H1 (cell line): Measurements from ENCODE around the gene CACNA2D3. TPM values are rescaled to one million over a fixed set of nuclear protein-coding genes. Genes with fewer than 3 reads are reported as not detected.

Source experiments
- CTCF ChIA-PET: fragments of 300-600 bp; sonication (Branson Sonifier 250); formaldehyde crosslinking; loops from one replicate; lab custom pipeline; 2021; ENCODE audit not compliant: partially characterized antibody; lab: Charles Lee
- POLR2A ChIA-PET: fragments of 300-600 bp; sonication (Branson Sonifier 250); formaldehyde crosslinking; loops from one replicate; lab custom pipeline; 2021; ENCODE audit warnings: inconsistent platforms; ENCODE audit not compliant: partially characterized antibody; lab: Charles Lee
- DNase-seq, 2 experiments: peaks; one replicate each; pipeline versions ENCODE4 v3.0.0 to v3.0.0-alpha.2; 2010 to 2022; ENCODE audit warnings: low spot score in 2 of 2, low read depth in 1 of 2, mixed read lengths in 1 of 2
- FAIRE-seq: peaks from 2 replicates; lab custom pipeline; 2011; peaks lifted over from hg19 to GRCh38; lab: Jason Lieb, UNC
- H2AFZ ChIP-seq: 2 replicates; pipeline ENCODE4 v1.8.1; 2012; ENCODE audit warnings: low read length, inconsistent platforms
- H2AK5ac ChIP-seq: 2 replicates; pipeline ENCODE4 v1.6.1; 2013; ENCODE audit warnings: low read depth, low read length
- H2BK120ac ChIP-seq: replicated peaks from 2 replicates; pipeline ENCODE3; 2013; ENCODE audit warnings: low read depth, low read length, inconsistent platforms
- H2BK12ac ChIP-seq: 2 replicates; pipeline ENCODE4 v1.6.1; 2013; ENCODE audit warnings: low read depth, low read length
- H2BK15ac ChIP-seq: 2 replicates; pipeline ENCODE4 v1.6.1; 2013; ENCODE audit warnings: low read length
- H2BK20ac ChIP-seq: 2 replicates; pipeline ENCODE4 v1.6.1; 2013; ENCODE audit warnings: low read length
- H2BK5ac ChIP-seq: 2 replicates; pipeline ENCODE4 v1.6.1; 2013; ENCODE audit warnings: low read depth, low read length
- H3K14ac ChIP-seq: 2 replicates; pipeline ENCODE4 v1.6.1; 2013; ENCODE audit warnings: inconsistent platforms; ENCODE audit not compliant: insufficient read length
- H3K18ac ChIP-seq: 2 replicates; pipeline ENCODE4 v1.6.1; 2013; ENCODE audit warnings: low read length; ENCODE audit errors: extremely low read depth
- H3K23ac ChIP-seq: 2 replicates; pipeline ENCODE4 v1.6.1; 2013; ENCODE audit warnings: inconsistent platforms; ENCODE audit not compliant: insufficient read length
- H3K23me2 ChIP-seq: 2 replicates; pipeline ENCODE4 v1.6.1; 2013; ENCODE audit warnings: low read depth, low read length
- H3K27ac ChIP-seq: 2 replicates; pipeline ENCODE4 v1.6.1; 2011; ENCODE audit warnings: low read depth, low read length, inconsistent platforms
- H3K27me3 ChIP-seq, 4 experiments: replicated peaks in 1 of 4; 1 replicate in 1 of 4; 2 replicates in 3 of 4; pipeline versions ENCODE4 v1.6.1 to v1.8.1; 2011 to 2013; ENCODE audit warnings: low read length in 3 of 4, mild to moderate bottlenecking in 3 of 4, inconsistent platforms in 2 of 4, mixed read lengths in 2 of 4, moderate library complexity in 1 of 4; ENCODE audit not compliant: control insufficient read depth in 3 of 4, insufficient read depth in 3 of 4; ENCODE audit errors: extremely low read depth in 1 of 4
- H3K36me3 ChIP-seq, 4 experiments: 2 replicates each; pipeline versions ENCODE4 v1.6.1 to v1.8.1; 2011 to 2013; ENCODE audit warnings: mild to moderate bottlenecking in 4 of 4, low read length in 3 of 4, moderate library complexity in 2 of 4, control low read depth in 1 of 4, inconsistent platforms in 1 of 4; ENCODE audit not compliant: insufficient read depth in 4 of 4, control insufficient read depth in 2 of 4
- H3K4ac ChIP-seq: replicated peaks from 2 replicates; pipeline ENCODE3; 2013; ENCODE audit warnings: low read length, low read depth, mixed read lengths, inconsistent platforms; ENCODE audit not compliant: insufficient read length
- H3K4me1 ChIP-seq, 4 experiments: replicated peaks in 1 of 4; 1 replicate in 1 of 4; 2 replicates in 3 of 4; pipeline versions ENCODE4 v1.6.1 to v1.8.1; 2011 to 2013; ENCODE audit warnings: low read length in 3 of 4, inconsistent platforms in 2 of 4, mixed read lengths in 1 of 4; ENCODE audit not compliant: insufficient read depth in 4 of 4, control insufficient read depth in 3 of 4
- H3K4me2 ChIP-seq, 2 experiments: 2 replicates each; pipeline versions ENCODE4 v1.6.1 to v1.8.1; 2011 to 2013; ENCODE audit warnings: low read depth in 2 of 2, low read length in 2 of 2, control low read depth in 1 of 2, inconsistent platforms in 1 of 2, mild to moderate bottlenecking in 1 of 2; ENCODE audit not compliant: insufficient read depth in 1 of 2
- H3K4me3 ChIP-seq, 4 experiments: fragments of 200-600, 300-600 bp in 1 of 4; sonication (generic), shearing (Covaris generic), sonication (Bioruptor Twin) in 1 of 4; 2 replicates each; pipeline versions ENCODE4 v1.5.1 to v1.8.1; 2011 to 2016; ENCODE audit warnings: low read length in 4 of 4, low read depth in 3 of 4, control low read depth in 2 of 4, inconsistent platforms in 2 of 4, mild to moderate bottlenecking in 2 of 4, mixed read lengths in 1 of 4, moderate library complexity in 1 of 4; ENCODE audit not compliant: insufficient read depth in 2 of 4; ENCODE audit errors: extremely low read depth in 1 of 4
- H3K56ac ChIP-seq: replicated peaks from 2 replicates; pipeline ENCODE3; 2013; ENCODE audit warnings: low read depth, mild to moderate bottlenecking, mixed read lengths, low read length, inconsistent platforms; ENCODE audit not compliant: insufficient read length
- H3K79me1 ChIP-seq: 2 replicates; pipeline ENCODE4 v1.6.1; 2013; ENCODE audit warnings: low read depth, low read length, control low read depth
- H3K79me2 ChIP-seq, 2 experiments: 2 replicates each; pipeline versions ENCODE4 v1.6.1 to v1.8.1; 2012 to 2013; ENCODE audit warnings: low read length in 2 of 2, mild to moderate bottlenecking in 2 of 2, inconsistent platforms in 1 of 2; ENCODE audit not compliant: insufficient read depth in 2 of 2, control insufficient read depth in 1 of 2
- H3K9ac ChIP-seq, 4 experiments: replicated peaks in 1 of 4; 1 replicate in 1 of 4; 2 replicates in 3 of 4; pipeline versions ENCODE4 v1.6.1 to v1.8.1; 2011 to 2013; ENCODE audit warnings: low read depth in 3 of 4, low read length in 3 of 4, control low read depth in 2 of 4, mild to moderate bottlenecking in 2 of 4, moderate library complexity in 2 of 4, inconsistent platforms in 1 of 4; ENCODE audit errors: extremely low read depth in 1 of 4
- H3K9me3 ChIP-seq, 2 experiments: 2 replicates each; pipeline versions ENCODE4 v1.6.1 to v1.8.1; 2012 to 2013; ENCODE audit warnings: mild to moderate bottlenecking in 2 of 2, moderate library complexity in 2 of 2, control low read depth in 1 of 2, inconsistent platforms in 1 of 2, low read depth in 1 of 2, low read length in 1 of 2, mixed read lengths in 1 of 2; ENCODE audit not compliant: insufficient read depth in 2 of 2
- H4K20me1 ChIP-seq, 2 experiments: replicated peaks in 1 of 2; 2 replicates each; pipeline versions ENCODE3 to v1.8.1; 2011 to 2013; ENCODE audit warnings: inconsistent platforms in 2 of 2, low read length in 2 of 2, mild to moderate bottlenecking in 1 of 2; ENCODE audit not compliant: insufficient read depth in 2 of 2, control insufficient read depth in 1 of 2
- H4K5ac ChIP-seq: 2 replicates; pipeline ENCODE4 v1.6.1; 2013; ENCODE audit warnings: low read length, low read depth, mixed read lengths, inconsistent platforms; ENCODE audit not compliant: insufficient read length
- H4K8ac ChIP-seq: 2 replicates; pipeline ENCODE4 v1.8.0; 2013; ENCODE audit warnings: mild to moderate bottlenecking, moderate library complexity, low read length, inconsistent platforms; ENCODE audit not compliant: insufficient read depth; ENCODE audit errors: extremely low read depth
- H4K91ac ChIP-seq: replicated peaks from 2 replicates; pipeline ENCODE3; 2013; ENCODE audit warnings: low read length, mixed read lengths, inconsistent platforms; ENCODE audit not compliant: insufficient read length
- ATF3 ChIP-seq: IDR thresholded peaks from 2 replicates; pipeline ENCODE4 v1.6.1; 2011; ENCODE audit warnings: low read depth, mild to moderate bottlenecking, low read length; ENCODE audit not compliant: insufficient read depth
- BACH1 ChIP-seq: IDR thresholded peaks from 2 replicates; pipeline ENCODE4 v1.6.1; 2012; ENCODE audit warnings: low read length, improper control_type of control experiment
- CEBPB ChIP-seq: IDR thresholded peaks from 2 replicates; pipeline ENCODE4 v1.6.1; 2012; ENCODE audit warnings: low read depth, low read length
- EP300 ChIP-seq, 2 experiments: IDR thresholded peaks; 1 replicate in 1 of 2; 2 replicates in 1 of 2; pipeline ENCODE4 v1.6.1; 2011 to 2012; ENCODE audit warnings: low read depth in 2 of 2, low read length in 2 of 2, mild to moderate bottlenecking in 2 of 2, borderline replicate concordance in 1 of 2, inconsistent platforms in 1 of 2, moderate library complexity in 1 of 2
- GABPA ChIP-seq: IDR thresholded peaks from 2 replicates; pipeline ENCODE4 v1.6.1; 2011; ENCODE audit warnings: mild to moderate bottlenecking, low read length, moderate library complexity, borderline replicate concordance; ENCODE audit not compliant: insufficient read depth
- JUN ChIP-seq: IDR thresholded peaks from 2 replicates; pipeline ENCODE4 v1.6.1; 2011; ENCODE audit warnings: low read depth, mild to moderate bottlenecking, improper control_type of control experiment, low read length
- JUND ChIP-seq: IDR thresholded peaks from 2 replicates; pipeline ENCODE4 v1.6.1; 2011; ENCODE audit warnings: mild to moderate bottlenecking, improper control_type of control experiment, low read length
- NRF1 ChIP-seq: IDR thresholded peaks from 2 replicates; pipeline ENCODE4 v1.6.1; 2011; ENCODE audit warnings: mild to moderate bottlenecking, low read depth, low read length, improper control_type of control experiment
- PHF8 ChIP-seq: fragments of 200-600 bp; sonication (generic); conservative IDR thresholded peaks from 2 replicates; pipeline ENCODE4 v1.7.1; 2012; ENCODE audit warnings: low read depth, mild to moderate bottlenecking, inconsistent platforms, low read length, moderate library complexity
- POLR2A ChIP-seq, 2 experiments: IDR thresholded peaks; 1 replicate in 1 of 2; 2 replicates in 1 of 2; pipeline ENCODE4 v1.6.1; 2011; ENCODE audit warnings: low read depth in 2 of 2, low read length in 2 of 2, mild to moderate bottlenecking in 2 of 2; ENCODE audit errors: control extremely low read depth in 1 of 2
- RAD21 ChIP-seq, 2 experiments: IDR thresholded peaks in 1 of 2; conservative IDR thresholded peaks in 1 of 2; 2 replicates each; pipeline ENCODE4 v1.6.1; 2011; ENCODE audit warnings: low read depth in 2 of 2, low read length in 2 of 2, improper control_type of control experiment in 1 of 2, inconsistent platforms in 1 of 2, mild to moderate bottlenecking in 1 of 2, moderate library complexity in 1 of 2
- RNF2 ChIP-seq: fragments of 200-900, 300-1000 bp; sonication (generic); IDR thresholded peaks from 2 replicates; pipeline ENCODE4 v1.7.1; 2016; ENCODE audit warnings: borderline replicate concordance, low read depth, mild to moderate bottlenecking, antibody characterized with exemption, low read length; ENCODE audit not compliant: poor library complexity, severe bottlenecking; ENCODE audit errors: missing control alignments
- SIRT6 ChIP-seq: IDR thresholded peaks from one replicate; pipeline ENCODE4 v1.7.1; 2012; ENCODE audit warnings: low read length, inconsistent platforms
- SP1 ChIP-seq: IDR thresholded peaks from 2 replicates; pipeline ENCODE4 v1.6.1; 2011; ENCODE audit warnings: low read depth, low read length
- WGBS, 2 experiments: shearing (Covaris generic) in 1 of 2; methylation state at CpG; one replicate each; pipeline versions ENCODE4 v1.1.6 to v1.1.7; 2013 to 2015; ENCODE audit warnings: low lambda C conversion rate in 2 of 2, mixed read lengths in 2 of 2, inconsistent platforms in 1 of 2, low coverage in 1 of 2, missing lambda C conversion rate in 1 of 2; ENCODE audit not compliant: insufficient replicate concordance in 2 of 2, insufficient coverage in 1 of 2, insufficient read length in 1 of 2; ENCODE audit errors: extremely low coverage in 1 of 2, missing lambda C conversion rate in 1 of 2; 5-methylcytosine and 5-hydroxymethylcytosine counted together
- polyA plus RNA-seq, 7 experiments: library from polyadenylated mRNA; depleted of rRNA in 3 of 7; stranded (reverse) in 5 of 7; unstranded in 2 of 7; fragments of >200 nt in 5 of 7; fragments of 200-250 nt in 2 of 7; gene quantifications; 1 replicate in 5 of 7; 2 replicates in 1 of 7; 4 replicates in 1 of 7; pipeline versions ENCODE4 v1.2.1 to v1.2.3, GENCODE V29; 2011 to 2013; ENCODE audit warnings: missing spikeins in 2 of 7, mixed read lengths in 2 of 7
- total RNA-seq: library from RNA; stranded (reverse); fragmentation: NEBNext Ultra II Directional; extraction: Animal tissue kit (Norgen Biotek cat#: 25700); gene quantifications from 2 replicates; pipeline ENCODE4 v1.2.1, GENCODE V29; 2021

CACNA2D3 gene
- total and polyA plus RNA-seq, 2 of the 8 experiments (the other 6 are each of a cell fraction or from before 2014, with no cell fraction given) = 1.5 to 1.8 TPM

GRCh38 chr3:54447427-54447826 is 325.1 kb downstream of the CACNA2D3 start:
- Histone ChIP-seq H3K9me3 (no peaks in the 10 kb centered on the region), H3K4me1 (no peaks in the 10 kb centered on the region), H2AFZ (no peak overlapping the region), H3K4me2 (no peak overlapping the region), H3K27me3 (no peaks in the 10 kb centered on the region), H2BK120ac (no peak overlapping the region), H3K36me3 (no peaks in the 10 kb centered on the region), H3K9ac (no peak overlapping the region), H3K23ac (no peak overlapping the region), H2BK5ac (no peak overlapping the region), H2AK5ac (no peak overlapping the region), H3K18ac (no peak overlapping the region), H3K27ac (no peak overlapping the region), H3K4me3 (no peak overlapping the region), H3K56ac (no peak overlapping the region), H4K20me1 (no peaks in the 10 kb centered on the region), H3K4ac (no peak overlapping the region), H4K8ac (no peak overlapping the region), H2BK15ac (no peak overlapping the region), H4K5ac (no peak overlapping the region), H3K79me1 (no peaks in the 10 kb centered on the region), H4K91ac (no peak overlapping the region), H3K23me2 (no peaks in the 10 kb centered on the region), H2BK12ac (no peak overlapping the region), H3K79me2 (no peaks in the 10 kb centered on the region), H3K14ac (no peak overlapping the region), H2BK20ac (no peak overlapping the region)
- ChIA-PET POLR2A (no interaction called here), CTCF (interaction anchor here (1.6 kb wide), 1 partner anchor 14 kb away, joined by 6 read pairs; no protein-coding TSS in a partner anchor)
- whole genome bisulfite sequencing, 2 experiments = 91% methylated on average over 2 of the region's 2 CpGs; no CpG with 5 or more reads in 1 of the 2 experiments
- FAIRE-seq (no peak), DNase-seq (no peak)
- TF ChIP-seq BACH1 = no peak
- TF ChIP-seq EP300 (IDR thresholded peaks at IDR 0.05; ENCODE audit: borderline replicate concordance in 1 of 2, low read depth in 2 of 2, low read length in 2 of 2) = no peak
- TF ChIP-seq PHF8 = no peak
- TF ChIP-seq GABPA = no peak
- TF ChIP-seq JUND = no peak
- TF ChIP-seq RAD21 (IDR thresholded peaks at IDR 0.05 in 1 of 2, conservative IDR thresholded peaks at IDR 0.05 in 1 of 2; ENCODE audit: low read depth in 2 of 2, low read length in 2 of 2) = no peak
- TF ChIP-seq NRF1 = no peak
- TF ChIP-seq ATF3 = no peak
- no peak for TF ChIP-seq SP1
- TF ChIP-seq RNF2 = no peak
- TF ChIP-seq POLR2A (IDR thresholded peaks at IDR 0.05; ENCODE audit: control extremely low read depth in 1 of 2, low read depth in 2 of 2, low read length in 2 of 2) = no peak
- no peak for TF ChIP-seq JUN
- no peak for TF ChIP-seq CEBPB
- no peak for TF ChIP-seq SIRT6
